K562 (cell line): Measurements from ENCODE around the gene MADD. TPM values are rescaled to one million over a fixed set of nuclear protein-coding genes. Genes with fewer than 3 reads are reported as not detected.

ENCODE experiments used
- BCL6 ChIP-seq: fragments of 250-450 bp; sonication (Bioruptor Pico); IDR thresholded peaks from 2 replicates; pipeline ENCODE4 v1.4.0; 2020
- CAMTA2 ChIP-seq: fragments of 250-450 bp; sonication (Bioruptor Pico); conservative IDR thresholded peaks from 2 replicates; pipeline ENCODE4 v1.5.1; 2022
- CEBPG ChIP-seq, 3 experiments: fragments of 200-800 bp in 1 of 3; sonication (Bioruptor generic) in 1 of 3; sonication (generic) in 1 of 3; formaldehyde crosslinking in 1 of 3; IDR thresholded peaks in 2 of 3; conservative IDR thresholded peaks in 1 of 3; 2 replicates each; pipeline versions ENCODE4 v1.6.1 to v1.8.0; 2016 to 2022; ENCODE audit warnings: missing compliant biosample characterization in 2 of 3, missing genetic modification characterization in 2 of 3, mild to moderate bottlenecking in 1 of 3, missing genetic modification reagents in 1 of 3
- DDX20 ChIP-seq: fragments of 450-650 bp; IDR thresholded peaks from 2 replicates; pipeline ENCODE4 v1.6.1; 2016; ENCODE audit warnings: missing genetic modification characterization, low read depth, mild to moderate bottlenecking, missing compliant biosample characterization, moderate library complexity
- ETV6 ChIP-seq, 3 experiments: fragments of 150-350 bp in 1 of 3; sonication (generic) in 1 of 3; formaldehyde crosslinking in 1 of 3; IDR thresholded peaks; 2 replicates each; pipeline versions ENCODE4 v1.6.1 to v1.8.0; 2014 to 2022; ENCODE audit warnings: borderline replicate concordance in 2 of 3, low read depth in 2 of 3, antibody characterized with exemption in 1 of 3, low read length in 1 of 3, mild to moderate bottlenecking in 1 of 3, missing genetic modification reagents in 1 of 3
- KDM5B ChIP-seq: fragments of 200-600 bp; sonication (generic); IDR thresholded peaks from 2 replicates; pipeline ENCODE4 v1.6.1; 2012; ENCODE audit warnings: low read depth, mild to moderate bottlenecking, moderate library complexity, low read length, control low read depth, inconsistent platforms; ENCODE audit not compliant: insufficient replicate concordance
- KLF10 ChIP-seq: fragments of 250-450 bp; sonication (Bioruptor Pico); IDR thresholded peaks from 2 replicates; pipeline ENCODE4 v1.6.1; 2021; ENCODE audit warnings: matching md5 sums
- LEF1 ChIP-seq: fragments of 450-650 bp; IDR thresholded peaks from 2 replicates; pipeline ENCODE4 v1.6.1; 2016; ENCODE audit warnings: mild to moderate bottlenecking
- MCM2 ChIP-seq: fragments of 450-650 bp; IDR thresholded peaks from 2 replicates; pipeline ENCODE4 v1.6.1; 2017; ENCODE audit warnings: low read depth, mild to moderate bottlenecking
- MTA1 ChIP-seq: fragments of 450-650 bp; IDR thresholded peaks from 2 replicates; pipeline ENCODE4 v1.6.1; 2017; ENCODE audit warnings: borderline replicate concordance
- NFRKB ChIP-seq: fragments of 450-650 bp; IDR thresholded peaks from 2 replicates; pipeline ENCODE4 v1.6.1; 2016; ENCODE audit warnings: low read depth
- PCBP2 ChIP-seq: fragments of 200-400 bp; formaldehyde crosslinking; IDR thresholded peaks from 2 replicates; pipeline ENCODE4 v1.6.1; 2018; ENCODE audit warnings: low read length, low read depth, mild to moderate bottlenecking, moderate library complexity; ENCODE audit not compliant: poor library complexity, severe bottlenecking
- POLR2AphosphoS5 ChIP-seq: IDR thresholded peaks from 2 replicates; pipeline ENCODE4 v1.6.1; 2011; ENCODE audit warnings: mild to moderate bottlenecking, low read depth, low read length, moderate library complexity; ENCODE audit not compliant: control insufficient read depth, insufficient read depth
- RNF2 ChIP-seq: sonication (generic); IDR thresholded peaks from 2 replicates; pipeline ENCODE4 v1.6.1; 2016
- TBL1XR1 ChIP-seq, 2 experiments: IDR thresholded peaks; 2 replicates each; pipeline ENCODE4 v1.6.1; 2012; ENCODE audit warnings: improper control_type of control experiment in 2 of 2, low read length in 2 of 2, mild to moderate bottlenecking in 1 of 2
- ZBED1 ChIP-seq: IDR thresholded peaks from 2 replicates; pipeline ENCODE4 v1.6.1; 2014
- ZEB2 ChIP-seq: fragments of 450-650 bp; IDR thresholded peaks from 2 replicates; pipeline ENCODE4 v1.6.1; 2016
- ZHX1 ChIP-seq: fragments of 150-350 bp; conservative IDR thresholded peaks from 2 replicates; pipeline ENCODE4 v1.6.1; 2014; ENCODE audit warnings: low read length
- ZNF140 ChIP-seq: fragments of 250-450 bp; sonication (Bioruptor Pico); IDR thresholded peaks from 2 replicates; pipeline ENCODE4 v1.8.0; 2021; ENCODE audit warnings: moderate library complexity, mild to moderate bottlenecking, inconsistent platforms
- ZNF146 ChIP-seq: IDR thresholded peaks from one replicate; pipeline ENCODE4 v1.6.1; 2018; ENCODE audit warnings: missing compliant biosample characterization; ENCODE audit not compliant: unreplicated experiment
- ZNF512 ChIP-seq: IDR thresholded peaks from 2 replicates; pipeline ENCODE4 v1.6.1; 2016; ENCODE audit warnings: missing genetic modification characterization, missing compliant biosample characterization
- polyA plus RNA-seq, 8 experiments: library from polyadenylated mRNA; depleted of rRNA in 4 of 8; stranded (reverse) in 5 of 8; unstranded in 3 of 8; fragments of >200 nt; fragmentation: Nextera tagmentation in 2 of 8; fragmentation: Illumina TruSeq in 1 of 8; extraction: Ambion mirVana in 2 of 8; extraction: Trizol in 1 of 8; gene quantifications; 2 replicates each; pipeline versions ENCODE4 v1.2.1 to v1.2.3, GENCODE V29; 2011 to 2014; ENCODE audit warnings: inconsistent platforms in 1 of 8, missing spikeins in 1 of 8
- total RNA-seq, 7 experiments: library from RNA; depleted of rRNA in 6 of 7; stranded (reverse); fragments of >200 nt in 6 of 7; fragmentation: Illumina TruSeq in 2 of 7; extraction: Trizol in 2 of 7; gene quantifications; 2 replicates each; pipeline versions ENCODE4 v1.2.1 to v1.2.3, GENCODE V29; 2011 to 2021; ENCODE audit warnings: low replicate concordance in 1 of 7
- TF ChIP-seq, protein P1 (sequence below), 2 experiments: IDR thresholded peaks; 2 replicates each; pipeline ENCODE4 v1.6.1; 2012; ENCODE audit warnings: improper control_type of control experiment in 2 of 2, low read depth in 2 of 2, low read length in 2 of 2, borderline replicate concordance in 1 of 2

Gene MADD
- total and polyA plus RNA-seq, 9 of the 15 experiments (the other 6 are each of a cell fraction or from before 2014, with no cell fraction given): 0.68 to 57.6 (median 33.6) TPM

DNA sequence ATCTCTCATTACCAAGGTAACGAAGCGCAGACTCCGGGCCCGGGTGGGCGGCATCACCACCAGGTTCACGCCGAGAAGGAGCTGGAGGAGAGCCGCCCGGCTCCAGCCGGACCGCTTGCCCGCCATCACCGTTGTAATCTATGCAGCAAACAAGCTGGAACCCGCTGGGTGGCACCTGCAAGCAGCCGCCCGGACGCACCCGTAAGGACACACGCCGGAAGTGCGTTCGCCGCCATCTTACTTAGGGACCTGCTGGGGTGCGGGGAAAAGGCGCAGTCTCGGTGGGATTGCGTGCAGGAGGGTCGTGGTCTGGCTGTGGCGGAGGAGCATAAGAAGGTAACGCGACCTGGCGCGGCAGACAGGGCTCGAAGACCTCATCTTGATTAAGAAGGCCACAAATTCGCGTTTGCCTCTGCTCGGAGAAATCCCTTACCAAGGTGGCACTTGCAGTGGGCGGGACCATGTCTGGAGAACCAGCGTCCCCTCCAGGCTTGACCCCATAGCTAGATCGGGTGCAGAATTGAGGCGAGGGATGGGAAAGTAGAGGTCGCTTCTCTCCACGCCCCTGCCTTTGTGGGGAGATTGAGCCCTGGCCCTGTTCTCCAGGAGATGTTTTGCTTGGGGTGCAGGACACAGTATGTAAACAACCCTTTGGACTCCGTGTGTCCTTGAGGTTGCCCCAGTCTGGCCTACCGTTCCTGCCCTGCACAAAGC is 21.1 kb upstream of the MADD start, which contains the start of gene ACP2 (continued):
- TF ChIP-seq KDM5B (peak; percentile 94), LEF1 (peak; percentile 56; the same call in 1 of the 2 replicates), ZBED1 (no peak; the same call in 1 of the 2 replicates), ZNF140 (no peak), MTA1 (peak; percentile 59; the same call in 1 of the 2 replicates), ZEB2 (peak; percentile 99), ZHX1 (peak; percentile 90), POLR2AphosphoS5 (peak; percentile 83), ZNF146 (CRISPR knock-in tag) (no peak), RNF2 (peak; percentile 63), DDX20 (tag) (no peak), CAMTA2 (peak; percentile 85; the same call in 1 of the 2 replicates), ZNF512 (tag) (no peak), TBL1XR1 (IDR thresholded peaks at IDR 0.05; ENCODE audit: low read length in 2 of 2) (peak; percentile 24 to 62; a peak in 2 of 4 replicates), BCL6 (no peak), CEBPG (CRISPR knock-in tag; IDR thresholded peaks at IDR 0.05) (0 out of 2 replicates have a peak, but pooled peaks have one; percentile 15), CEBPG (tag; conservative IDR thresholded peaks at IDR 0.05 in 1 of 2, IDR thresholded peaks at IDR 0.05 in 1 of 2) (no peak), KLF10 (CRISPR knock-in tag) (no peak), MCM2 (no peak), NFRKB (peak; percentile 99), ETV6 (IDR thresholded peaks at IDR 0.05; ENCODE audit: borderline replicate concordance in 1 of 2, low read depth in 2 of 2, low read length in 1 of 2) (no peak), ETV6 (CRISPR knock-in tag; IDR thresholded peaks at IDR 0.05; ENCODE audit: borderline replicate concordance) (no peak), PCBP2 (no peak)
- TF ChIP-seq, protein P1, sequence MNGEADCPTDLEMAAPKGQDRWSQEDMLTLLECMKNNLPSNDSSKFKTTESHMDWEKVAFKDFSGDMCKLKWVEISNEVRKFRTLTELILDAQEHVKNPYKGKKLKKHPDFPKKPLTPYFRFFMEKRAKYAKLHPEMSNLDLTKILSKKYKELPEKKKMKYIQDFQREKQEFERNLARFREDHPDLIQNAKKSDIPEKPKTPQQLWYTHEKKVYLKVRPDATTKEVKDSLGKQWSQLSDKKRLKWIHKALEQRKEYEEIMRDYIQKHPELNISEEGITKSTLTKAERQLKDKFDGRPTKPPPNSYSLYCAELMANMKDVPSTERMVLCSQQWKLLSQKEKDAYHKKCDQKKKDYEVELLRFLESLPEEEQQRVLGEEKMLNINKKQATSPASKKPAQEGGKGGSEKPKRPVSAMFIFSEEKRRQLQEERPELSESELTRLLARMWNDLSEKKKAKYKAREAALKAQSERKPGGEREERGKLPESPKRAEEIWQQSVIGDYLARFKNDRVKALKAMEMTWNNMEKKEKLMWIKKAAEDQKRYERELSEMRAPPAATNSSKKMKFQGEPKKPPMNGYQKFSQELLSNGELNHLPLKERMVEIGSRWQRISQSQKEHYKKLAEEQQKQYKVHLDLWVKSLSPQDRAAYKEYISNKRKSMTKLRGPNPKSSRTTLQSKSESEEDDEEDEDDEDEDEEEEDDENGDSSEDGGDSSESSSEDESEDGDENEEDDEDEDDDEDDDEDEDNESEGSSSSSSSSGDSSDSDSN (IDR thresholded peaks at IDR 0.05; ENCODE audit: borderline replicate concordance in 1 of 2, low read depth in 2 of 2, low read length in 2 of 2): peak; percentile 66 to 94; a peak in 2 of 4 replicates
